Measurements from ENCODE around the gene SART3. TPM values are rescaled to one million over a fixed set of nuclear protein-coding genes. Genes with fewer than 3 reads are reported as not detected.

SART3 gene
- total and polyA plus RNA-seq, 2 of the 8 experiments (the other 6 are each of a cell fraction or from before 2014, with no cell fraction given): 16.0 to 103 TPM

GRCh38 chr12:108510836-108511235, 50.1 kb downstream of the SART3 start:
- H3K27me3 ChIP-seq (replicated peaks in 1 of 4; ENCODE audit: control insufficient read depth in 3 of 4, extremely low read depth in 1 of 4, insufficient read depth in 3 of 4, low read length in 3 of 4): no peaks in the 10 kb centered on the region
- no peak overlapping the region for H4K8ac ChIP-seq (ENCODE audit: extremely low read depth, insufficient read depth, low read length)
- H2AK5ac ChIP-seq (ENCODE audit: low read depth, low read length): no peak overlapping the region
- no peak overlapping the region for H3K56ac ChIP-seq (replicated peaks; ENCODE audit: insufficient read length, low read depth, low read length)
- H3K4me3 ChIP-seq (ENCODE audit: extremely low read depth in 1 of 4, insufficient read depth in 2 of 4, low read depth in 3 of 4, low read length in 4 of 4): no peak overlapping the region
- H4K91ac ChIP-seq (replicated peaks; ENCODE audit: insufficient read length, low read length): no peak overlapping the region
- POLR2A ChIA-PET (ENCODE audit: partially characterized antibody): interaction anchor here (0.7 kb wide), 1 partner anchor 1005 kb away, joined by 3 read pairs; no protein-coding TSS in a partner anchor
- H3K9ac ChIP-seq (replicated peaks in 1 of 4; ENCODE audit: extremely low read depth in 1 of 4, low read depth in 3 of 4, low read length in 3 of 4): no peak overlapping the region
- H4K20me1 ChIP-seq (replicated peaks in 1 of 2; ENCODE audit: control insufficient read depth in 1 of 2, insufficient read depth in 2 of 2, low read length in 2 of 2): no peaks in the 10 kb centered on the region
- no peak overlapping the region for H3K23ac ChIP-seq (ENCODE audit: insufficient read length)
- no peak for DNase-seq (ENCODE audit: low read depth in 1 of 2, low spot score in 2 of 2)
- H3K9me3 ChIP-seq (ENCODE audit: insufficient read depth in 2 of 2, low read depth in 1 of 2, low read length in 1 of 2): no peaks in the 10 kb centered on the region; a peak in 1 of 4 replicates
- no peaks in the 10 kb centered on the region for H3K79me2 ChIP-seq (ENCODE audit: control insufficient read depth in 1 of 2, insufficient read depth in 2 of 2, low read length in 2 of 2)
- no peak overlapping the region for H2BK12ac ChIP-seq (ENCODE audit: low read depth, low read length)
- CTCF ChIA-PET (ENCODE audit: partially characterized antibody): interaction anchor here (0.6 to 4.2 kb wide), 8 partner anchors 9 to 591 kb away, joined by 3 to 41 read pairs (median 4); no protein-coding TSS in a partner anchor
- H2AFZ ChIP-seq (ENCODE audit: low read length): no peak overlapping the region
- H3K4ac ChIP-seq (replicated peaks; ENCODE audit: insufficient read length, low read depth, low read length): no peak overlapping the region
- no peak overlapping the region for H3K4me2 ChIP-seq (ENCODE audit: insufficient read depth in 1 of 2, low read depth in 2 of 2, low read length in 2 of 2)
- no peak overlapping the region for H3K14ac ChIP-seq (ENCODE audit: insufficient read length)
- no peak overlapping the region for H4K5ac ChIP-seq (ENCODE audit: insufficient read length, low read depth, low read length)
- H3K79me1 ChIP-seq (ENCODE audit: low read depth, low read length): peaks cover 1% of the 10 kb centered on the region; the same call in 1 of the 2 replicates
- H2BK15ac ChIP-seq (ENCODE audit: low read length): no peak overlapping the region
- 93% methylated on average over 2 of the region's 2 CpGs; no CpG with 5 or more reads in 1 of the 2 experiments for WGBS, 2 experiments (ENCODE audit: extremely low coverage in 1 of 2, insufficient coverage in 1 of 2, insufficient read length in 1 of 2, insufficient replicate concordance in 2 of 2, low coverage in 1 of 2, low lambda C conversion rate in 2 of 2, missing lambda C conversion rate in 1 of 2)
- H3K27ac ChIP-seq (ENCODE audit: low read depth, low read length): no peak overlapping the region
- H3K18ac ChIP-seq (ENCODE audit: extremely low read depth, low read length): no peak overlapping the region
- peaks cover 0 to 5% (median under 1%) of the 10 kb centered on the region in 4 experiments; a peak in 4 of 7 replicates for H3K4me1 ChIP-seq (replicated peaks in 1 of 4; ENCODE audit: control insufficient read depth in 3 of 4, insufficient read depth in 4 of 4, low read length in 3 of 4)
- H3K36me3 ChIP-seq (ENCODE audit: control insufficient read depth in 2 of 4, insufficient read depth in 4 of 4, low read length in 3 of 4): no peaks in the 10 kb centered on the region
- FAIRE-seq: no peak
- H2BK120ac ChIP-seq (replicated peaks; ENCODE audit: low read depth, low read length): no peak overlapping the region
- H3K23me2 ChIP-seq (ENCODE audit: low read depth, low read length): peaks cover 4% of the 10 kb centered on the region; the same call in 1 of the 2 replicates
- no peak overlapping the region for H2BK20ac ChIP-seq (ENCODE audit: low read length)
- H2BK5ac ChIP-seq (ENCODE audit: low read depth, low read length): no peak overlapping the region
- TF ChIP-seq NRF1 (IDR thresholded peaks at IDR 0.05; ENCODE audit: low read depth, low read length) (no peak), SP2 (IDR thresholded peaks at IDR 0.05; ENCODE audit: low read length) (no peak), ZNF274 (IDR thresholded peaks at IDR 0.05; ENCODE audit: borderline replicate concordance, extremely low read depth, low read length) (no peak), SP1 (IDR thresholded peaks at IDR 0.05; ENCODE audit: low read depth, low read length) (no peak), MAX (IDR thresholded peaks at IDR 0.05) (no peak), KDM1A (IDR thresholded peaks at IDR 0.05; ENCODE audit: borderline replicate concordance, low read length) (no peak), BCL11A (IDR thresholded peaks at IDR 0.05; ENCODE audit: low read depth in 2 of 2, low read length in 2 of 2) (no peak), CBX8 (IDR thresholded peaks at IDR 0.05; ENCODE audit: borderline replicate concordance, low read depth, low read length) (no peak), SIN3A (conservative IDR thresholded peaks at IDR 0.05 in 1 of 2, IDR thresholded peaks at IDR 0.05 in 1 of 2; ENCODE audit: low read depth in 1 of 2, low read length in 2 of 2) (no peak), CEBPB (IDR thresholded peaks at IDR 0.05; ENCODE audit: low read depth, low read length) (no peak), RAD21 (IDR thresholded peaks at IDR 0.05 in 1 of 2, conservative IDR thresholded peaks at IDR 0.05 in 1 of 2; ENCODE audit: low read depth in 2 of 2, low read length in 2 of 2) (no peak), MAFK (IDR thresholded peaks at IDR 0.05; ENCODE audit: low read depth, low read length) (no peak), CTBP2 (IDR thresholded peaks at IDR 0.05; ENCODE audit: borderline replicate concordance, insufficient read depth, insufficient read length, low read length) (no peak), SRF (IDR thresholded peaks at IDR 0.05; ENCODE audit: low read depth, low read length) (no peak)

Data from H1 (cell line).